K562 (cell line): ENCODE data around the gene GSTA4. TPM values are rescaled to one million over a fixed set of nuclear protein-coding genes. Genes with fewer than 3 reads are reported as not detected.

Source experiments
- ARHGAP35 ChIP-seq: fragments of 450-650 bp; IDR thresholded peaks from 2 replicates; pipeline ENCODE4 v1.6.1; 2018; ENCODE audit not compliant: partially characterized antibody
- COPS2 ChIP-seq: fragments of 450-650 bp; conservative IDR thresholded peaks from 2 replicates; pipeline ENCODE4 v1.6.1; 2016; ENCODE audit warnings: mild to moderate bottlenecking, moderate library complexity
- DPF2 ChIP-seq: fragments of 450-650 bp; IDR thresholded peaks from 2 replicates; pipeline ENCODE4 v1.6.1; 2016
- E2F1 ChIP-seq: sonication (generic); formaldehyde crosslinking; IDR thresholded peaks from 2 replicates; pipeline ENCODE4 v1.8.1; 2023; ENCODE audit warnings: mild to moderate bottlenecking, missing genetic modification reagents, moderate library complexity
- KAT7 ChIP-seq: sonication (generic); formaldehyde crosslinking; IDR thresholded peaks from 2 replicates; pipeline ENCODE4 v1.8.0; 2022; ENCODE audit warnings: missing genetic modification reagents, mild to moderate bottlenecking, borderline replicate concordance
- MYC ChIP-seq, 2 experiments: fragments of 250-450 bp in 1 of 2; sonication (Bioruptor Pico) in 1 of 2; IDR thresholded peaks; 2 replicates each; pipeline versions ENCODE4 v1.5.1 to v1.6.1; 2012 to 2021; ENCODE audit warnings: low read depth in 2 of 2, borderline replicate concordance in 1 of 2, improper control_type of control experiment in 1 of 2, low read length in 1 of 2, mild to moderate bottlenecking in 1 of 2, moderate library complexity in 1 of 2
- RFX5 ChIP-seq: IDR thresholded peaks from 2 replicates; pipeline ENCODE4 v1.6.1; 2011; ENCODE audit warnings: low read depth, mild to moderate bottlenecking, improper control_type of control experiment, low read length
- ZNF311 ChIP-seq: fragments of 250-450 bp; sonication (Bioruptor Pico); IDR thresholded peaks from 2 replicates; pipeline ENCODE4 v1.4.0; 2020; ENCODE audit warnings: mild to moderate bottlenecking, moderate library complexity
- ZNF318 ChIP-seq, 2 experiments: fragments of 450-650 bp; IDR thresholded peaks; 2 replicates each; pipeline ENCODE4 v1.6.1; 2016; ENCODE audit warnings: mild to moderate bottlenecking in 2 of 2, borderline replicate concordance in 1 of 2, low read depth in 1 of 2, moderate library complexity in 1 of 2
- ZNF780A ChIP-seq: fragments of 250-450 bp; sonication (Bioruptor Pico); IDR thresholded peaks from 2 replicates; pipeline ENCODE4 v1.5.0; 2021; ENCODE audit warnings: mild to moderate bottlenecking
- ZSCAN29 ChIP-seq: fragments of 450-650 bp; IDR thresholded peaks from 2 replicates; pipeline ENCODE4 v1.6.1; 2017
- polyA plus RNA-seq, 8 experiments: library from polyadenylated mRNA; depleted of rRNA in 4 of 8; stranded (reverse) in 5 of 8; unstranded in 3 of 8; fragments of >200 nt; fragmentation: Nextera tagmentation in 2 of 8; fragmentation: Illumina TruSeq in 1 of 8; extraction: Ambion mirVana in 2 of 8; extraction: Trizol in 1 of 8; gene quantifications; 2 replicates each; pipeline versions ENCODE4 v1.2.1 to v1.2.3, GENCODE V29; 2011 to 2014; ENCODE audit warnings: inconsistent platforms in 1 of 8, missing spikeins in 1 of 8
- total RNA-seq, 7 experiments: library from RNA; depleted of rRNA in 6 of 7; stranded (reverse); fragments of >200 nt in 6 of 7; fragmentation: Illumina TruSeq in 2 of 7; extraction: Trizol in 2 of 7; gene quantifications; 2 replicates each; pipeline versions ENCODE4 v1.2.1 to v1.2.3, GENCODE V29; 2011 to 2021; ENCODE audit warnings: low replicate concordance in 1 of 7
- TF ChIP-seq, protein P1 (sequence below): fragments of 450-650 bp; formaldehyde crosslinking; conservative IDR thresholded peaks from 2 replicates; pipeline ENCODE4 v1.4.0; 2022; ENCODE audit warnings: mild to moderate bottlenecking, missing genetic modification characterization

GSTA4 gene
- total and polyA plus RNA-seq, 9 of the 15 experiments (the other 6 are each of a cell fraction or from before 2014, with no cell fraction given) = 0.89 to 4.0 (median 2.0) TPM

DNA sequence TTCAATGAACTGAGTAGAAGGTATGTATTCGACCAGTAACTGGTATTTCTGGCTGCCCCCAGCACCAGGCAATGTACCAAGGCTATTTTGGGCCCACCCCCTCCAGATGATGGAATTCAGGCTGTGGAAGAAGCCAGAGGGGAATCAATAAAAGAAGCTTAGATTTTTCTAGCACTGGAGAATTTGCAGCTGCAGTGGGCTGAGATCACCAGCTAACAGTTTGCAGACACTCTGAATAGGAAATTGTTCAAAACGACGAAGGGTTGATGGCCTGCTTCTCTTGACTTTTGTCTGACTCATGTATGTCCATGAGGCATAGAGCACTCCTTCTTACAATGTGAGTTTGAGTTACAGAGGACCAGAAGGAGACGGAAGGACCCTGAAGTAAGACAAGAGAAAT, 37.8 kb upstream of the GSTA4 start (continued):
- TF ChIP-seq ZNF318 (IDR thresholded peaks at IDR 0.05; ENCODE audit: borderline replicate concordance in 1 of 2, low read depth in 1 of 2) = no peak
- TF ChIP-seq ARHGAP35 = no peak
- no peak for TF ChIP-seq ZSCAN29
- no peak for TF ChIP-seq ZNF311 (CRISPR knock-in tag)
- TF ChIP-seq, protein P1, sequence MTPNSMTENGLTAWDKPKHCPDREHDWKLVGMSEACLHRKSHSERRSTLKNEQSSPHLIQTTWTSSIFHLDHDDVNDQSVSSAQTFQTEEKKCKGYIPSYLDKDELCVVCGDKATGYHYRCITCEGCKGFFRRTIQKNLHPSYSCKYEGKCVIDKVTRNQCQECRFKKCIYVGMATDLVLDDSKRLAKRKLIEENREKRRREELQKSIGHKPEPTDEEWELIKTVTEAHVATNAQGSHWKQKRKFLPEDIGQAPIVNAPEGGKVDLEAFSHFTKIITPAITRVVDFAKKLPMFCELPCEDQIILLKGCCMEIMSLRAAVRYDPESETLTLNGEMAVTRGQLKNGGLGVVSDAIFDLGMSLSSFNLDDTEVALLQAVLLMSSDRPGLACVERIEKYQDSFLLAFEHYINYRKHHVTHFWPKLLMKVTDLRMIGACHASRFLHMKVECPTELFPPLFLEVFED (CRISPR knock-in tag) = no peak
- TF ChIP-seq E2F1 (CRISPR knock-in tag) = no peak
- no peak for TF ChIP-seq DPF2
- TF ChIP-seq ZNF780A = no peak
- no peak for TF ChIP-seq COPS2
- no peak for TF ChIP-seq KAT7 (CRISPR knock-in tag)
- no peak for TF ChIP-seq MYC (IDR thresholded peaks at IDR 0.05; ENCODE audit: low read depth, low read length)
- no peak for TF ChIP-seq MYC (CRISPR knock-in tag; IDR thresholded peaks at IDR 0.05; ENCODE audit: borderline replicate concordance, low read depth)
- TF ChIP-seq RFX5 = no peak
